Mucosa of descending colon (tissue), 3 donors: ENCODE results near the gene CDC73. TPM values are rescaled to one million over a fixed set of nuclear protein-coding genes. Genes with fewer than 3 reads are reported as not detected.

Experiments
- ATAC-seq: fragments of 200-7000 bp; cut with Tn5 transposase; one replicate; pipeline ENCODE4 v1.9.1; 2020; ENCODE audit warnings: mild to moderate bottlenecking, moderate library complexity
- DNase-seq, 3 donors: peaks; one replicate each; pipeline ENCODE4 v3.0.0-alpha.2; 2020
- H3K36me3 ChIP-seq: fragments of 200-600 bp; one replicate; pipeline ENCODE4 v1.8.0; 2021; ENCODE audit warnings: low read depth, mild to moderate bottlenecking
- H3K4me1 ChIP-seq: fragments of 200-600 bp; one replicate; pipeline ENCODE4 v1.8.0; 2021; ENCODE audit warnings: low read depth, mild to moderate bottlenecking
- H3K4me3 ChIP-seq: fragments of 200-600 bp; one replicate; pipeline ENCODE4 v1.8.0; 2021; ENCODE audit warnings: mild to moderate bottlenecking
- H3K9me3 ChIP-seq: fragments of 200-600 bp; one replicate; pipeline ENCODE4 v1.8.0; 2021; ENCODE audit warnings: mild to moderate bottlenecking
- intact Hi-C, 2 donors: fragments of 100-400 bp; cut with DNase I in 1 of 2; cut with micrococcal nuclease in 1 of 2; formaldehyde crosslinking; loops; one replicate each; pipeline versions ENCODE4 v1.11.0 to v1.11.1; 2022; cut with DNase I, micrococcal nuclease
- microRNA-seq: library from miRNA; unstranded; fragments of <30 nt; microRNA quantifications from one replicate; pipeline ENCODE4, GENCODE V29; 2019
- total RNA-seq, 3 donors: library from RNA; stranded (reverse); fragmentation: NEBNext Ultra II Directional in 2 of 3; extraction: Animal tissue kit (Norgen Biotek cat#: 25700) in 2 of 3; gene quantifications; one replicate each; pipeline versions ENCODE4 v1.2.1 to v1.2.4, GENCODE V29; 2021 to 2023
- TF ChIP-seq, protein P1 (sequence below): fragments of 200-600 bp; IDR thresholded peaks from one replicate; pipeline ENCODE4 v1.8.0; 2022; ENCODE audit warnings: antibody characterized with exemption, mild to moderate bottlenecking
- donor health status: DM: no; HTN: no; CAD: no; lungs with moderate emphysema.
- donor health status: DM: no; HTN: no; CAD: no.
- donor health status: DM: no; HTN: yes; CAD: no.

CDC73 gene
- total RNA-seq, 3 donors from 2014 or later = 41.0 to 82.0 (median 45.3) TPM

DNA sequence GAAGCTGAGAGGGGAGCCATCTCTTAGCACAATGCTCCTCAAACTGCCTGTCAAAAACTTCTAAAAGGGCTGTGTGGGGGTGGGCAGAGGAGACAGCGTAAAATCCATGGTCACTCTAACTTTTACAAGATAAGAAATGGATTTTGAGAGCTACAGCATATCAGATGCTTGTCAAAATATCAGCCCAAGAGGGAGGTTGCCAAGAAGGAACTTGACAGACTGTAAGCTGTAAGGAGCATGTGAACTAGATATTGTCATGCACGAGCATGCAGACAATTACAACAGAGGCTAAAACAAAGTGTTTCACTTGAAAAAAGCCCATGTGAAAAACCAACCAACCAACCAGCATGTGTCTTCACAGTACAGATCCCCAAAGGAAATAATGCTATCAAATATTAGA is 171.9 kb downstream of the CDC73 start:
- intact Hi-C loops = no loop called here
- no peak overlapping the region for H3K4me3 ChIP-seq
- H3K36me3 ChIP-seq = no peaks in the 10 kb centered on the region
- no peak for DNase-seq
- TF ChIP-seq, protein P1, sequence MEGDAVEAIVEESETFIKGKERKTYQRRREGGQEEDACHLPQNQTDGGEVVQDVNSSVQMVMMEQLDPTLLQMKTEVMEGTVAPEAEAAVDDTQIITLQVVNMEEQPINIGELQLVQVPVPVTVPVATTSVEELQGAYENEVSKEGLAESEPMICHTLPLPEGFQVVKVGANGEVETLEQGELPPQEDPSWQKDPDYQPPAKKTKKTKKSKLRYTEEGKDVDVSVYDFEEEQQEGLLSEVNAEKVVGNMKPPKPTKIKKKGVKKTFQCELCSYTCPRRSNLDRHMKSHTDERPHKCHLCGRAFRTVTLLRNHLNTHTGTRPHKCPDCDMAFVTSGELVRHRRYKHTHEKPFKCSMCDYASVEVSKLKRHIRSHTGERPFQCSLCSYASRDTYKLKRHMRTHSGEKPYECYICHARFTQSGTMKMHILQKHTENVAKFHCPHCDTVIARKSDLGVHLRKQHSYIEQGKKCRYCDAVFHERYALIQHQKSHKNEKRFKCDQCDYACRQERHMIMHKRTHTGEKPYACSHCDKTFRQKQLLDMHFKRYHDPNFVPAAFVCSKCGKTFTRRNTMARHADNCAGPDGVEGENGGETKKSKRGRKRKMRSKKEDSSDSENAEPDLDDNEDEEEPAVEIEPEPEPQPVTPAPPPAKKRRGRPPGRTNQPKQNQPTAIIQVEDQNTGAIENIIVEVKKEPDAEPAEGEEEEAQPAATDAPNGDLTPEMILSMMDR = no peak
- ATAC-seq = no peak
- H3K4me1 ChIP-seq = no peaks in the 10 kb centered on the region
- H3K9me3 ChIP-seq = no peaks in the 10 kb centered on the region

DNA sequence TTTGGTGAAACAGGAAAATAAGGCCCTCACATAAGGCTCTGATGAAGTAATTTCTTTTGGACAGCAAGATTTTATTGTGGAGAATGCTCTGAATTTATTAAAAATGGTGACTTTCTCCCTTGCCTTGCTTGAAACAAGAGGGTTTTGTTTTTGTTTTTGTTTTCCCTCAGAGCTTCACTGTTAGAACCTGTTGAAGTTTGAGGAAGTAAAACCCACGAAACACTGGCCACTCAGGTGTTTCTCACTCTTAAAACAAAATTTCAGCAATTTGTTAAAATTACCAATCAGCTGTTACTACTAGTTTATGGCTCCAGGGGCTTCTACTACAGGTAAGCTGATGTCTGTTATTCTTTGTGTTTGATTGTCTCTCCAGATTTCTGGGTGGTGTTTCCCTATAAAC is 177.2 kb downstream of the CDC73 start:
- Histone ChIP-seq H3K4me1 (peaks cover 6% of the 10 kb centered on the region), H3K4me3 (no peak overlapping the region), H3K9me3 (no peaks in the 10 kb centered on the region), H3K36me3 (no peaks in the 10 kb centered on the region)
- ATAC-seq (no peak), DNase-seq (no peak)
- TF ChIP-seq, protein P1 = no peak
- intact Hi-C loops = no loop called here

DNA sequence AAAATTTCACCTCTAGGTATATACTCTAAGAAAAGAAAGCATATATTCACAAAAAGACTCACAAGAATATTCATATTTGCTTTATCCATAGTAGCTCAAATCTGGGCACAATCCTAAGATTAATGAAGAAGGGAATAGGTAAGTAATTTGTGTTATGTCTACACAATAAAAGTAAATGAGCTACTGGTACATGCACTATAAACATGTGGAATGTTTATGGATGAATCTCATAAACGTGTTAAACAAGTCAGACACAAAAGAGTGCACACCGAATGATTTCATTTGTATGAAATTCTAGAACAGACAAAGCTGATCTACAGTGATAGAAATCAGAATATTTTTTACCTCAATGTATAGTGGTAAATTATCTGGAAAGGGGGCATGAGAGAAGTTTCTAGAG is 179.9 kb downstream of the CDC73 start:
- intact Hi-C loops = no loop called here
- no peaks in the 10 kb centered on the region for H3K9me3 ChIP-seq
- H3K4me3 ChIP-seq = no peak overlapping the region
- peaks cover 6% of the 10 kb centered on the region for H3K4me1 ChIP-seq
- ATAC-seq = peak; percentile 69
- TF ChIP-seq, protein P1 = no peak
- H3K36me3 ChIP-seq = no peaks in the 10 kb centered on the region
- DNase-seq = no peak

DNA sequence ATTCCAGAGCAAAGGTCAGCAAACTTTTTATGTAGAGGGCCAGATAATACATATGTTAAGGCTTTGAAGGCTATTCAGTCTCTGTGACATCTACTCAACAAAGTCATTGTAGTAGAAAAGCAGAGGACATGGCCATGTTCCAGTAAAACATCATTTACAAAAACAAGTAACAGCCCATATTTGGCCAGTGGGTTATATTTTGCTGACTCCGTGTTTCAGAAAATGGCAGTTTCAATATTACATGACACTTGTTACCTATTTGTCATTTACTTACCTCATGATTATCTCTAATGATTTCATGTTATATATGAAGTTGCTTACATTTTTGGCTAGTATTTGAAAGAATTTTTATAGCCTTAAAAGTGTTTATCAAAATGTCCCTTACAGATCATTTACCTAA is 182.0 kb downstream of the CDC73 start:
- TF ChIP-seq, protein P1 = no peak
- Histone ChIP-seq H3K9me3 (no peaks in the 10 kb centered on the region), H3K36me3 (no peaks in the 10 kb centered on the region), H3K4me1 (peaks cover 6% of the 10 kb centered on the region), H3K4me3 (no peak overlapping the region)
- intact Hi-C loops = no loop called here
- ATAC-seq (no peak), DNase-seq (no peak)

Small RNAs within 50 kb of the gene (microRNA-seq; reads per million reads assigned to microRNA genes)
- not detected for gene MIR1278

Other genes starting within 250 kb of the CDC73 start
- gene UCHL5, start 62.7 kb upstream of the CDC73 start, total RNA-seq = 10 to 100 TPM; 28.7 to 32.7 (median 29.1) TPM
- gene RO60, start 62.4 kb upstream of the CDC73 start, total RNA-seq = 10 to 100 TPM; 34.1 to 90.8 (median 43.6) TPM
- gene GLRX2, start 16.6 kb upstream of the CDC73 start, total RNA-seq = 10 to 100 TPM; 15.2 to 28.8 (median 23.6) TPM
- 1 to 10 TPM in 1 of 3 donors, under 1 TPM in 2; 0.43 to 1.5 (median 0.67) TPM for gene B3GALT2, start 64.6 kb downstream of the CDC73 start, total RNA-seq